ENCODE results near the gene MIR17HG. TPM values are rescaled to one million over a fixed set of nuclear protein-coding genes. Genes with fewer than 3 reads are reported as not detected.
"Not testable (repeated sequence)": the region's sequence is repeated elsewhere in the genome, so short reads cannot be mapped to it uniquely, and the experiment has no call there.

MIR17HG gene
- total RNA-seq, 4 donors from 2014 or later, result 0.95 to 21.0 (median 4.5) TPM

DNA sequence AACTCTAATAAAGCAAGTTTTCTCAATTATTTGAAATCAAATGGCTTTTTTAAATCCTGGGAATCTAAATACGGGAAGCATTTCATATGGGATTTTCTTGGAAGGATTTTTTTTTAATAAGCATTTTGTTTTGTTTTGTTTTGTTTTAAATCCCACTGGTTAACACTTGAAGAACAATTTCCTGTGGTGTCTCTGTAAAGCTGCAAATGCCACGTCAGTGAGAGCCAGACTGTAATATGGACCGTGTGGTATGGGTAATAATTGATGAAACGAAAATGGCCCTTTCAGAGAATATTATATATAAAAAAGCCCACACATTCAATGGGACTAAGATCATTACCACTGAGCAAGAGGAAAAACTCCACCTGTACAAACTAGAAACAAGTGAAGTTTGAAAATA, 33.9 kb upstream of the MIR17HG start:
- Histone ChIP-seq H3K36me3 (no peaks in the 10 kb centered on the region), H3K27me3 (peaks cover 0 to 54% (median 2%) of the 10 kb centered on the region in 4 donors), H3K27ac (no peak overlapping the region), H3K9me3 (no peaks in the 10 kb centered on the region), H3K4me1 (no peaks in the 10 kb centered on the region), H3K4me3 (no peak overlapping the region)
- WGBS, 2 donors, result 47 to 55% methylated on average over 4 of the region's 4 CpGs
- no peak for TF ChIP-seq POLR2A (IDR thresholded peaks at IDR 0.05)
- intact Hi-C loops (cut with DNase I), result no loop called here
- DNase-seq, result no peak

DNA sequence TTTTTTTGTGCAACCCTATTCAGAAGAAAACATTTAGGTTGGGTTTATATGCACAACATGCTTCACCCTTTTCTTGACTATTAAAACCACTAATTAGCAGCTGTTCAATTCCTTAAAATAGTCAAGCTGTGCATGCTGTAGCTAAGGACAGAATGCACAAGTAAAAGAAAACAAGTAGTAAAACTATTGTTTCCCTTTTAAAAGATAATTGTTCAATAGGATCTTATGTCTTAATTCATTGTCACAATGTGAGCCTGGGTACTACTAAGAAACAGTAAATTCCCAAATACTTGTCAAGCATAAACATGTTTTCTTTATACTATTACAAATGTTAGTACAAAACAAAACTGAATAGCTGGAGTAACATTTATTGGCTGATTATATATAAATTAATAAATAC, 32.6 kb upstream of the MIR17HG start:
- DNase-seq, result no peak
- intact Hi-C loops (cut with DNase I), result no loop called here
- Histone ChIP-seq H3K27me3 (peaks cover 0 to 56% (median 2%) of the 10 kb centered on the region in 4 donors), H3K4me3 (no peak overlapping the region), H3K27ac (no peak overlapping the region), H3K36me3 (no peaks in the 10 kb centered on the region), H3K9me3 (no peaks in the 10 kb centered on the region), H3K4me1 (no peaks in the 10 kb centered on the region)
- no peak for TF ChIP-seq POLR2A (IDR thresholded peaks at IDR 0.05)
- TF ChIP-seq, protein P1, sequence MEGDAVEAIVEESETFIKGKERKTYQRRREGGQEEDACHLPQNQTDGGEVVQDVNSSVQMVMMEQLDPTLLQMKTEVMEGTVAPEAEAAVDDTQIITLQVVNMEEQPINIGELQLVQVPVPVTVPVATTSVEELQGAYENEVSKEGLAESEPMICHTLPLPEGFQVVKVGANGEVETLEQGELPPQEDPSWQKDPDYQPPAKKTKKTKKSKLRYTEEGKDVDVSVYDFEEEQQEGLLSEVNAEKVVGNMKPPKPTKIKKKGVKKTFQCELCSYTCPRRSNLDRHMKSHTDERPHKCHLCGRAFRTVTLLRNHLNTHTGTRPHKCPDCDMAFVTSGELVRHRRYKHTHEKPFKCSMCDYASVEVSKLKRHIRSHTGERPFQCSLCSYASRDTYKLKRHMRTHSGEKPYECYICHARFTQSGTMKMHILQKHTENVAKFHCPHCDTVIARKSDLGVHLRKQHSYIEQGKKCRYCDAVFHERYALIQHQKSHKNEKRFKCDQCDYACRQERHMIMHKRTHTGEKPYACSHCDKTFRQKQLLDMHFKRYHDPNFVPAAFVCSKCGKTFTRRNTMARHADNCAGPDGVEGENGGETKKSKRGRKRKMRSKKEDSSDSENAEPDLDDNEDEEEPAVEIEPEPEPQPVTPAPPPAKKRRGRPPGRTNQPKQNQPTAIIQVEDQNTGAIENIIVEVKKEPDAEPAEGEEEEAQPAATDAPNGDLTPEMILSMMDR (IDR thresholded peaks at IDR 0.05), result no peak

DNA sequence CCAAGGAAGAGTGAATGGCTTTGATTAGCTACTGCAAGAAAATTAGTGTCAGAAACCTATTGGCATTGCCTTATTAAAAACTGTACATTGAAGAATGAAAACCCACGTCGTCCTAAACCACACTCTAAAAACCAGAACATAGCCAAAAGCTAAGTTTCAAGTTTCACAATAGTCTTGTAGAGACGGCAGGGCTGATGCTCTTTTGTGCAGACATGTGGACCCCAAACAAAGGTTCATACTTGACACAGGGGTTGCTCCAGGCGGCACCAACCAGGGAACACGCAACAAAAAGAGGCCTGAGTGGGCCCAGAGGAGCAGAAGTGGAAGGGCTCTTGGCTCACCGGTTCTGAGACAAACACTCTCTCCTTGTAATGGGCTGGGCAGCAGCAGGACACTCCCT, 28.6 kb upstream of the MIR17HG start:
- H3K9me3 ChIP-seq, result no peaks in the 10 kb centered on the region
- peaks cover 0 to 36% (median under 1%) of the 10 kb centered on the region in 4 donors for H3K27me3 ChIP-seq
- no peak for TF ChIP-seq POLR2A (IDR thresholded peaks at IDR 0.05)
- TF ChIP-seq, protein P1 (IDR thresholded peaks at IDR 0.05), result no peak
- H3K36me3 ChIP-seq, result no peaks in the 10 kb centered on the region
- WGBS, 2 donors, result 57 to 62% methylated on average over 4 to 6 of the region's 6 CpGs
- intact Hi-C loops (cut with DNase I), result no loop called here
- no peak for DNase-seq
- no peak overlapping the region for H3K4me3 ChIP-seq
- no peaks in the 10 kb centered on the region for H3K4me1 ChIP-seq
- H3K27ac ChIP-seq, result no peak overlapping the region

- TF ChIP-seq, protein P1 (IDR thresholded peaks at IDR 0.05), result no peak
- TF ChIP-seq POLR2A (IDR thresholded peaks at IDR 0.05), result no peak
- intact Hi-C loops (cut with DNase I), result no loop called here
- no peaks in the 10 kb centered on the region for H3K4me1 ChIP-seq
- no peak overlapping the region for H3K27ac ChIP-seq
- WGBS, 2 donors, result 88 to 96% methylated on average over 6 to 7 of the region's 8 CpGs
- DNase-seq, result no peak
- no peak overlapping the region for H3K4me3 ChIP-seq
- no peaks in the 10 kb centered on the region for H3K36me3 ChIP-seq
- no peaks in the 10 kb centered on the region for H3K9me3 ChIP-seq
- H3K27me3 ChIP-seq, result peaks cover 0 to 25% (median 0%) of the 10 kb centered on the region in 4 donors
Observed at GRCh38 chr13:91319996-91320395, 27.5 kb upstream of the MIR17HG start.

- intact Hi-C loops (cut with DNase I); DNase-seq; H3K27ac ChIP-seq; H3K36me3 ChIP-seq; H3K9me3 ChIP-seq; H3K4me1 ChIP-seq; H3K4me3 ChIP-seq: not testable (repeated sequence)
- 88% methylated on average over 1 of the region's 1 CpG; no CpG with 5 or more reads in 1 of the 2 donors for WGBS, 2 donors
- H3K27me3 ChIP-seq, result peaks cover 0 to 15% (median 0%) of the 10 kb centered on the region in 4 donors
Observed at GRCh38 chr13:91320990-91321389, 26.5 kb upstream of the MIR17HG start.

- Histone ChIP-seq H3K27ac (no peak overlapping the region), H3K27me3 (peaks cover 0 to 4% (median 0%) of the 10 kb centered on the region in 4 donors), H3K9me3 (no peaks in the 10 kb centered on the region), H3K4me3 (no peak overlapping the region), H3K36me3 (no peaks in the 10 kb centered on the region), H3K4me1 (no peaks in the 10 kb centered on the region)
- 75 to 87% methylated on average over 3 of the region's 3 CpGs for WGBS, 2 donors
- TF ChIP-seq POLR2A (IDR thresholded peaks at IDR 0.05), result no peak
- TF ChIP-seq, protein P1 (IDR thresholded peaks at IDR 0.05), result no peak
- DNase-seq, result no peak
- intact Hi-C loops (cut with DNase I), result no loop called here
Observed at GRCh38 chr13:91323349-91323748, 24.1 kb upstream of the MIR17HG start.

Measured in esophagus squamous epithelium (tissue), 5 donors.